A549 treated with RU486 at 1 μM for 4 hours (cell line): ENCODE measurements around the gene EDNRA. TPM values are rescaled to one million over a fixed set of nuclear protein-coding genes. Genes with fewer than 3 reads are reported as not detected.

Source experiments
- total RNA-seq: library from RNA; stranded (reverse); fragments of 200-300 nt; extraction: Qiagen RNA extraction; gene quantifications from 5 replicates; pipeline ENCODE4 v1.2.3, GENCODE V29; 2022; ENCODE audit warnings: low read depth

The EDNRA gene
- 0.30 to 0.62 TPM (median 0.31 TPM) in 5 replicates for total RNA-seq

GRCh38 chr4:147480891-147481576 is at the start of gene EDNRA:
Gene EDNRA (plus strand): TSS chr4:147481097. CDS start chr4:147485682, 4,585 bp downstream.

Other genes starting within 250 kb of the EDNRA start
- 17.6 to 22.7 TPM (median 21.3 TPM) in 5 replicates for gene TMEM184C, start 136.3 kb downstream of the EDNRA start, total RNA-seq
- gene PRMT9, start 203.1 kb downstream of the EDNRA start, total RNA-seq, result 1.7 to 3.6 TPM (median 2.9 TPM) in 5 replicates